IMR-90 (cell line): ENCODE data around the gene ADAMTS17. TPM values are rescaled to one million over a fixed set of nuclear protein-coding genes. Genes with fewer than 3 reads are reported as not detected.

ENCODE experiments used
- ATAC-seq: fragments of 200-7000 bp; cut with Tn5 transposase; 2 replicates; pipeline ENCODE4 v1.9.1; 2020; ENCODE audit warnings: low read depth, mild to moderate bottlenecking, moderate library complexity
- BruUV-seq: library from RNA; stranded (reverse); fragments of 400-500 nt; replicated peaks from 2 replicates; lab custom pipeline; 2021; lab: Mats Ljungman, UMichigan
- CTCF ChIA-PET: fragments of 300-600 bp; formaldehyde crosslinking; extraction: SDS; loops from one replicate; lab custom pipeline; 2021; ENCODE audit warnings: antibody characterized with exemption; lab: Yijun Ruan, JAX
- POLR2A ChIA-PET: fragments of 300-600 bp; sonication (Branson Sonifier 250); formaldehyde crosslinking; loops from one replicate; lab custom pipeline; 2022; ENCODE audit warnings: antibody characterized with exemption; ENCODE audit not compliant: unreplicated experiment; lab: Charles Lee
- DNase-seq: peaks from one replicate; pipeline ENCODE4 v3.0.0; 2013
- H2AFZ ChIP-seq: replicated peaks from 2 replicates; pipeline ENCODE3; 2013; ENCODE audit warnings: low read length, mild to moderate bottlenecking; ENCODE audit not compliant: poor library complexity
- H2AK5ac ChIP-seq: 2 replicates; pipeline ENCODE4 v1.6.1; 2013; ENCODE audit warnings: low read depth, low read length, inconsistent platforms
- H2AK9ac ChIP-seq: replicated peaks from 2 replicates; pipeline ENCODE3; 2013; ENCODE audit warnings: mild to moderate bottlenecking, low read depth, low read length, moderate library complexity; ENCODE audit not compliant: poor library complexity
- H2BK120ac ChIP-seq: 2 replicates; pipeline ENCODE4 v1.6.1; 2013; ENCODE audit warnings: low read depth, low read length, inconsistent platforms
- H2BK15ac ChIP-seq: 3 replicates; pipeline ENCODE4 v1.6.1; 2013; ENCODE audit warnings: low read depth, low read length, inconsistent platforms
- H2BK20ac ChIP-seq: 2 replicates; pipeline ENCODE4 v1.6.1; 2013; ENCODE audit warnings: low read depth, mild to moderate bottlenecking, inconsistent platforms, low read length, moderate library complexity
- H2BK5ac ChIP-seq: 2 replicates; pipeline ENCODE4 v1.6.1; 2013; ENCODE audit warnings: mild to moderate bottlenecking, low read depth, low read length, inconsistent platforms; ENCODE audit not compliant: poor library complexity, severe bottlenecking
- H3K14ac ChIP-seq: replicated peaks from 2 replicates; pipeline ENCODE4 v1.6.1; 2013; ENCODE audit warnings: low read depth, low read length, inconsistent platforms
- H3K18ac ChIP-seq: 2 replicates; pipeline ENCODE4 v1.6.1; 2013; ENCODE audit warnings: low read depth, low read length, control low read depth
- H3K23ac ChIP-seq: 2 replicates; pipeline ENCODE4 v1.6.1; 2013; ENCODE audit warnings: low read depth, low read length, inconsistent platforms
- H3K27ac ChIP-seq: 2 replicates; pipeline ENCODE4 v1.5.1; 2013; ENCODE audit warnings: mild to moderate bottlenecking, control low read depth, low read length; ENCODE audit not compliant: insufficient read depth
- H3K27me3 ChIP-seq: 2 replicates; pipeline ENCODE4 v1.6.1; 2013; ENCODE audit warnings: low read length; ENCODE audit not compliant: control insufficient read depth, insufficient read depth
- H3K36me3 ChIP-seq: 2 replicates; pipeline ENCODE4 v1.6.1; 2013; ENCODE audit warnings: low read length, mixed read lengths; ENCODE audit not compliant: control insufficient read depth, insufficient read depth
- H3K4ac ChIP-seq: 2 replicates; pipeline ENCODE4 v1.6.1; 2013; ENCODE audit warnings: low read depth, low read length, inconsistent platforms
- H3K4me1 ChIP-seq: 2 replicates; pipeline ENCODE4 v1.6.1; 2013; ENCODE audit warnings: low read length, mixed read lengths; ENCODE audit not compliant: control insufficient read depth, insufficient read depth
- H3K4me2 ChIP-seq: 2 replicates; pipeline ENCODE4 v1.6.1; 2013; ENCODE audit warnings: low read depth, mild to moderate bottlenecking, control low read depth, low read length, moderate library complexity
- H3K4me3 ChIP-seq: 2 replicates; pipeline ENCODE4 v1.5.1; 2013; ENCODE audit warnings: low read depth, mild to moderate bottlenecking, control low read depth, low read length, moderate library complexity; ENCODE audit not compliant: insufficient read depth
- H3K56ac ChIP-seq: 2 replicates; pipeline ENCODE4 v1.6.1; 2013; ENCODE audit warnings: low read length, inconsistent platforms; ENCODE audit not compliant: insufficient read depth; ENCODE audit errors: extremely low read depth
- H3K79me1 ChIP-seq, 2 experiments: 2 replicates each; pipeline ENCODE4 v1.6.1; 2013; ENCODE audit warnings: low read length in 2 of 2, inconsistent platforms in 1 of 2, low read depth in 1 of 2
- H3K9ac ChIP-seq: 2 replicates; pipeline ENCODE4 v1.6.1; 2013; ENCODE audit warnings: low read depth, low read length, control low read depth
- H3K9me1 ChIP-seq: 2 replicates; pipeline ENCODE4 v1.6.1; 2013; ENCODE audit warnings: low read length, inconsistent platforms; ENCODE audit not compliant: insufficient read depth
- H3K9me3 ChIP-seq: 2 replicates; pipeline ENCODE4 v1.6.1; 2013; ENCODE audit warnings: low read length; ENCODE audit not compliant: control insufficient read depth, insufficient read depth
- H4K20me1 ChIP-seq: 2 replicates; pipeline ENCODE4 v1.6.1; 2013; ENCODE audit warnings: low read length, inconsistent platforms; ENCODE audit not compliant: insufficient read depth
- H4K5ac ChIP-seq: 2 replicates; pipeline ENCODE4 v1.6.1; 2013; ENCODE audit warnings: mild to moderate bottlenecking, low read depth, low read length, control low read depth
- H4K8ac ChIP-seq, 2 experiments: 2 replicates each; pipeline ENCODE4 v1.6.1; 2013; ENCODE audit warnings: low read depth in 2 of 2, low read length in 2 of 2, control low read depth in 1 of 2, inconsistent platforms in 1 of 2
- H4K91ac ChIP-seq: 2 replicates; pipeline ENCODE4 v1.6.1; 2013; ENCODE audit warnings: low read depth, low read length, inconsistent platforms; ENCODE audit not compliant: insufficient read depth
- BHLHE40 ChIP-seq: fragments of 150-350 bp; IDR thresholded peaks from 2 replicates; pipeline ENCODE4 v1.6.1; 2016; ENCODE audit warnings: mild to moderate bottlenecking, low read depth, low read length
- CEBPB ChIP-seq: IDR thresholded peaks from 2 replicates; pipeline ENCODE4 v1.6.1; 2012; ENCODE audit warnings: low read depth, low read length, improper control_type of control experiment
- CHD1 ChIP-seq: IDR thresholded peaks from 2 replicates; pipeline ENCODE4 v1.6.1; 2012; ENCODE audit warnings: low read depth, low read length, improper control_type of control experiment
- FOS ChIP-seq: fragments of 150-350 bp; IDR thresholded peaks from 2 replicates; pipeline ENCODE4 v1.6.1; 2016; ENCODE audit warnings: low read depth, low read length
- MAFK ChIP-seq: IDR thresholded peaks from 2 replicates; pipeline ENCODE4 v1.6.1; 2012; ENCODE audit warnings: low read depth, low read length, improper control_type of control experiment
- MAZ ChIP-seq: IDR thresholded peaks from 2 replicates; pipeline ENCODE4 v1.6.1; 2012; ENCODE audit warnings: low read depth, mild to moderate bottlenecking, low read length, improper control_type of control experiment, moderate library complexity, borderline replicate concordance
- MXI1 ChIP-seq: IDR thresholded peaks from 2 replicates; pipeline ENCODE4 v1.6.1; 2012; ENCODE audit warnings: low read depth, mild to moderate bottlenecking, low read length, moderate library complexity, borderline replicate concordance
- NFE2L2 ChIP-seq: fragments of 150-350 bp; IDR thresholded peaks from 2 replicates; pipeline ENCODE4 v1.6.1; 2016; ENCODE audit warnings: low read depth, mild to moderate bottlenecking, low read length
- POLR2A ChIP-seq: IDR thresholded peaks from 2 replicates; pipeline ENCODE4 v1.6.1; 2012; ENCODE audit warnings: mild to moderate bottlenecking, low read depth, low read length
- RAD21 ChIP-seq: IDR thresholded peaks from 2 replicates; pipeline ENCODE4 v1.6.1; 2012; ENCODE audit warnings: low read length, improper control_type of control experiment
- RCOR1 ChIP-seq: IDR thresholded peaks from 2 replicates; pipeline ENCODE4 v1.6.1; 2012; ENCODE audit warnings: mild to moderate bottlenecking, low read length, improper control_type of control experiment; ENCODE audit not compliant: insufficient replicate concordance
- RFX5 ChIP-seq: IDR thresholded peaks from 2 replicates; pipeline ENCODE4 v1.8.0; 2012; ENCODE audit warnings: low read depth, mild to moderate bottlenecking, low read length, moderate library complexity
- SMC3 ChIP-seq: fragments of 150-350 bp; IDR thresholded peaks from 2 replicates; pipeline ENCODE4 v1.6.1; 2016; ENCODE audit warnings: low read depth, mild to moderate bottlenecking, antibody characterized with exemption, low read length, moderate library complexity
- WGBS, 2 experiments: methylation state at CpG; one replicate each; pipeline versions ENCODE4 v1.1.5 to v1.1.7; 2013; ENCODE audit warnings: missing lambda C conversion rate in 2 of 2; ENCODE audit not compliant: insufficient read length in 1 of 2; ENCODE audit errors: extremely low coverage in 2 of 2; 5-methylcytosine and 5-hydroxymethylcytosine counted together
- dilution Hi-C: fragments of 300-500 bp; cut with HindIII; formaldehyde crosslinking; loops from one replicate; pipeline ENCODE4 v1.14.3; 2018; ENCODE audit warnings: low sequenced_read_pairs; ENCODE audit not compliant: unreplicated experiment
- in situ Hi-C: fragments of 300-500 bp; cut with MboI; formaldehyde crosslinking; loops from 3 replicates; pipeline ENCODE4 v1.14.3; 2019; ENCODE audit warnings: low sequenced_read_pairs, inconsistent platforms, mixed read lengths
- intact Hi-C: fragments of 100-400 bp; cut with micrococcal nuclease; formaldehyde crosslinking; loops from 2 replicates; pipeline ENCODE4 v1.10.0; 2022
- polyA plus RNA-seq, 3 experiments: library from polyadenylated mRNA; depleted of rRNA; stranded (reverse); fragments of >200 nt; gene quantifications; 2 replicates each; pipeline ENCODE4 v1.2.3, GENCODE V29; 2012; ENCODE audit warnings: low replicate concordance in 1 of 3
- total RNA-seq: library from RNA; depleted of rRNA; stranded (reverse); fragments of >200 nt; gene quantifications from 2 replicates; pipeline ENCODE4 v1.2.3, GENCODE V29; 2012
- TF ChIP-seq, protein P1 (sequence below): fragments of 150-350 bp; IDR thresholded peaks from 2 replicates; pipeline ENCODE4 v1.6.1; 2016; ENCODE audit warnings: low read depth, mild to moderate bottlenecking, low read length, moderate library complexity, borderline replicate concordance
- TF ChIP-seq, protein P2 (sequence below): conservative IDR thresholded peaks from 2 replicates; pipeline ENCODE4 v1.5.1; 2012; ENCODE audit warnings: mild to moderate bottlenecking, low read depth, low read length, improper control_type of control experiment
- TF ChIP-seq, protein P3 (sequence below): fragments of 150-350 bp; IDR thresholded peaks from 2 replicates; pipeline ENCODE4 v1.6.1; 2017; ENCODE audit warnings: mild to moderate bottlenecking, antibody characterized with exemption, low read length, low read depth

ADAMTS17 gene
- total and polyA plus RNA-seq, 2 of the 4 experiments (the other 2 are of a cell fraction), result 0.03 TPM; not detected in 1

DNA sequence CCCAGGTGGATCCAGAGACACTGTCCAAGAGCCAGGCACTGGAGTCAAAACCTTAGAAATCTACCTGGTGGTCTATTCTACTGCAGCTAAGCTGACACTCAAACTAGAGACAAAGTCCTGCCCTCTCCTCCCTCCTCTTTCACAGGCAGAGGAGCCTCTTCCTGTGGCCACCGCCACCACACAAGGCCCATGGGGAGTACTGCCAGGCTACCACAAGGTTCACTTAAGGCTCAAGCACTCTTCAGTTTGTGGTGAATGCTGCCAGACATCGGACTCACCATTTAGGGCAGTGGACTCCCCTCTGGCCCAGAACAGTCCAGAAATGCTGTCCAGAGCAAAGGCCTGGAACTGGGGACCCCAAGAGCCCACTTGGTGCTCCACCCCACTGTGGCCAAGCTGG is 160.9 kb downstream of the ADAMTS17 start:
- DNase-seq (no peak), ATAC-seq (no peak)
- ChIA-PET CTCF (no interaction called here), POLR2A (no interaction called here)
- no peak overlapping the region for H2BK15ac ChIP-seq
- in situ Hi-C loops, result no loop called here
- intact Hi-C loops, result no loop called here
- H3K23ac ChIP-seq, result no peak overlapping the region
- H2AK9ac ChIP-seq, result no peak overlapping the region
- no peaks in the 10 kb centered on the region for H3K4me1 ChIP-seq
- H3K79me1 ChIP-seq, result no peaks in the 10 kb centered on the region
- no peak overlapping the region for H3K14ac ChIP-seq
- no peaks in the 10 kb centered on the region for H3K27me3 ChIP-seq
- BruUV-seq, result no TSS peak
- H2BK120ac ChIP-seq, result no peak overlapping the region
- H4K91ac ChIP-seq, result no peak overlapping the region
- H3K27ac ChIP-seq, result no peak overlapping the region
- no peaks in the 10 kb centered on the region for H3K36me3 ChIP-seq
- WGBS, 2 experiments, result 43% methylated on average over 1 of the region's 2 CpGs; no CpG with 5 or more reads in 1 of the 2 experiments
- no peak overlapping the region for H2AFZ ChIP-seq
- no peak overlapping the region for H3K4me2 ChIP-seq
- H3K9me3 ChIP-seq, result peaks cover 19% of the 10 kb centered on the region
- no peak overlapping the region for H2AK5ac ChIP-seq
- H3K4ac ChIP-seq, result no peak overlapping the region
- no peak overlapping the region for H3K4me3 ChIP-seq
- H2BK20ac ChIP-seq, result no peak overlapping the region
- no peaks in the 10 kb centered on the region for H3K9me1 ChIP-seq
- TF ChIP-seq RFX5 (no peak), MXI1 (no peak), FOS (no peak), CHD1 (no peak), CEBPB (no peak), MAZ (no peak), POLR2A (no peak), RCOR1 (no peak), RAD21 (no peak), MAFK (no peak), SMC3 (no peak), BHLHE40 (no peak), NFE2L2 (no peak)
- TF ChIP-seq, protein P1, sequence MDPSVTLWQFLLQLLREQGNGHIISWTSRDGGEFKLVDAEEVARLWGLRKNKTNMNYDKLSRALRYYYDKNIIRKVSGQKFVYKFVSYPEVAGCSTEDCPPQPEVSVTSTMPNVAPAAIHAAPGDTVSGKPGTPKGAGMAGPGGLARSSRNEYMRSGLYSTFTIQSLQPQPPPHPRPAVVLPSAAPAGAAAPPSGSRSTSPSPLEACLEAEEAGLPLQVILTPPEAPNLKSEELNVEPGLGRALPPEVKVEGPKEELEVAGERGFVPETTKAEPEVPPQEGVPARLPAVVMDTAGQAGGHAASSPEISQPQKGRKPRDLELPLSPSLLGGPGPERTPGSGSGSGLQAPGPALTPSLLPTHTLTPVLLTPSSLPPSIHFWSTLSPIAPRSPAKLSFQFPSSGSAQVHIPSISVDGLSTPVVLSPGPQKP, result no peak
- TF ChIP-seq, protein P2, sequence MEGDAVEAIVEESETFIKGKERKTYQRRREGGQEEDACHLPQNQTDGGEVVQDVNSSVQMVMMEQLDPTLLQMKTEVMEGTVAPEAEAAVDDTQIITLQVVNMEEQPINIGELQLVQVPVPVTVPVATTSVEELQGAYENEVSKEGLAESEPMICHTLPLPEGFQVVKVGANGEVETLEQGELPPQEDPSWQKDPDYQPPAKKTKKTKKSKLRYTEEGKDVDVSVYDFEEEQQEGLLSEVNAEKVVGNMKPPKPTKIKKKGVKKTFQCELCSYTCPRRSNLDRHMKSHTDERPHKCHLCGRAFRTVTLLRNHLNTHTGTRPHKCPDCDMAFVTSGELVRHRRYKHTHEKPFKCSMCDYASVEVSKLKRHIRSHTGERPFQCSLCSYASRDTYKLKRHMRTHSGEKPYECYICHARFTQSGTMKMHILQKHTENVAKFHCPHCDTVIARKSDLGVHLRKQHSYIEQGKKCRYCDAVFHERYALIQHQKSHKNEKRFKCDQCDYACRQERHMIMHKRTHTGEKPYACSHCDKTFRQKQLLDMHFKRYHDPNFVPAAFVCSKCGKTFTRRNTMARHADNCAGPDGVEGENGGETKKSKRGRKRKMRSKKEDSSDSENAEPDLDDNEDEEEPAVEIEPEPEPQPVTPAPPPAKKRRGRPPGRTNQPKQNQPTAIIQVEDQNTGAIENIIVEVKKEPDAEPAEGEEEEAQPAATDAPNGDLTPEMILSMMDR, result no peak
- TF ChIP-seq, protein P3, sequence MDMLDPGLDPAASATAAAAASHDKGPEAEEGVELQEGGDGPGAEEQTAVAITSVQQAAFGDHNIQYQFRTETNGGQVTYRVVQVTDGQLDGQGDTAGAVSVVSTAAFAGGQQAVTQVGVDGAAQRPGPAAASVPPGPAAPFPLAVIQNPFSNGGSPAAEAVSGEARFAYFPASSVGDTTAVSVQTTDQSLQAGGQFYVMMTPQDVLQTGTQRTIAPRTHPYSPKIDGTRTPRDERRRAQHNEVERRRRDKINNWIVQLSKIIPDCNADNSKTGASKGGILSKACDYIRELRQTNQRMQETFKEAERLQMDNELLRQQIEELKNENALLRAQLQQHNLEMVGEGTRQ, result no peak
- no peak overlapping the region for H4K8ac ChIP-seq
- dilution Hi-C loops, result no loop called here
- no peak overlapping the region for H3K9ac ChIP-seq
- no peak overlapping the region for H3K18ac ChIP-seq
- no peak overlapping the region for H2BK5ac ChIP-seq
- H3K56ac ChIP-seq, result no peak overlapping the region
- H4K5ac ChIP-seq, result no peak overlapping the region
- no peaks in the 10 kb centered on the region for H4K20me1 ChIP-seq
